Stimulated activated CD8-positive, alpha-beta memory T cell treated with anti-CD3 and anti-CD28 coated beads, Interleukin-4, amount 100 ng/mL, for 48 hours (primary cell): ENCODE results near the gene STK35.

Experiments
- DNase-seq: peaks from one replicate; pipeline ENCODE4 v3.0.0-alpha.2; 2020

Gene STK35

GRCh38 chr20:2101057-2101864 is at the start of gene STK35:
TSS of gene STK35 (plus strand) at chr20:2101827. CDS start at chr20:2101882, 55 bp downstream.
- DNase-seq: peak; percentile 81

- no peak for DNase-seq
These were observed 49.7 kb upstream of the STK35 start for GRCh38 chr20:2051946-2052345.

GRCh38 chr20:2052741-2053140 is 48.9 kb upstream of the STK35 start:
- DNase-seq: no peak

GRCh38 chr20:2053615-2054014 is 48.0 kb upstream of the STK35 start:
- DNase-seq: no peak

- DNase-seq: no peak
These were observed 46.7 kb upstream of the STK35 start for GRCh38 chr20:2054911-2055310.

- no peak for DNase-seq
These were observed 42.2 kb upstream of the STK35 start for GRCh38 chr20:2059411-2059810.

GRCh38 chr20:2065099-2065498 is 36.5 kb upstream of the STK35 start:
- no peak for DNase-seq

- no peak for DNase-seq
These were observed 35.0 kb upstream of the STK35 start for GRCh38 chr20:2066461-2067122.

GRCh38 chr20:2080532-2081224 is 20.9 kb upstream of the STK35 start:
- no peak for DNase-seq

GRCh38 chr20:2084703-2085102 is 16.9 kb upstream of the STK35 start:
- DNase-seq: no peak

- DNase-seq: no peak
These were observed 15.2 kb upstream of the STK35 start for GRCh38 chr20:2086177-2086979.

- no peak for DNase-seq
These were observed 14.6 kb upstream of the STK35 start for GRCh38 chr20:2086980-2087377.

GRCh38 chr20:2088891-2089290 is 12.7 kb upstream of the STK35 start:
- no peak for DNase-seq

- DNase-seq: no peak
These were observed 12.2 kb upstream of the STK35 start for GRCh38 chr20:2089447-2089846.

GRCh38 chr20:2093159-2093781 is 8.4 kb upstream of the STK35 start:
- DNase-seq: peak; percentile 37

GRCh38 chr20:2093883-2094282 is 7.7 kb upstream of the STK35 start:
- DNase-seq: no peak

- peak; percentile 92 for DNase-seq
These were observed 398 bp downstream of the STK35 start for GRCh38 chr20:2101865-2102584.

- DNase-seq: peak; percentile 85
These were observed 1.2 kb downstream of the STK35 start for GRCh38 chr20:2102585-2103460.

GRCh38 chr20:2103461-2104153 is 2.0 kb downstream of the STK35 start:
- no peak for DNase-seq

- no peak for DNase-seq
These were observed 2.6 kb downstream of the STK35 start for GRCh38 chr20:2104236-2104635.
